ENCODE results near the gene CAV1.
A peak's percentile ranks its signal among the peaks of the same experiment; 100 is the strongest.

CAV1 gene

GRCh38 chr7:116530107-116530820 is 5.4 kb downstream of the CAV1 start:
- DNase-seq (ENCODE audit: low spot score): no peak
- H3K27ac ChIP-seq: peak overlapping the region in 1 of 2 donors; percentile 43
- peak overlapping the region; percentile 86 for H3K4me3 ChIP-seq
- TF ChIP-seq, protein P1, sequence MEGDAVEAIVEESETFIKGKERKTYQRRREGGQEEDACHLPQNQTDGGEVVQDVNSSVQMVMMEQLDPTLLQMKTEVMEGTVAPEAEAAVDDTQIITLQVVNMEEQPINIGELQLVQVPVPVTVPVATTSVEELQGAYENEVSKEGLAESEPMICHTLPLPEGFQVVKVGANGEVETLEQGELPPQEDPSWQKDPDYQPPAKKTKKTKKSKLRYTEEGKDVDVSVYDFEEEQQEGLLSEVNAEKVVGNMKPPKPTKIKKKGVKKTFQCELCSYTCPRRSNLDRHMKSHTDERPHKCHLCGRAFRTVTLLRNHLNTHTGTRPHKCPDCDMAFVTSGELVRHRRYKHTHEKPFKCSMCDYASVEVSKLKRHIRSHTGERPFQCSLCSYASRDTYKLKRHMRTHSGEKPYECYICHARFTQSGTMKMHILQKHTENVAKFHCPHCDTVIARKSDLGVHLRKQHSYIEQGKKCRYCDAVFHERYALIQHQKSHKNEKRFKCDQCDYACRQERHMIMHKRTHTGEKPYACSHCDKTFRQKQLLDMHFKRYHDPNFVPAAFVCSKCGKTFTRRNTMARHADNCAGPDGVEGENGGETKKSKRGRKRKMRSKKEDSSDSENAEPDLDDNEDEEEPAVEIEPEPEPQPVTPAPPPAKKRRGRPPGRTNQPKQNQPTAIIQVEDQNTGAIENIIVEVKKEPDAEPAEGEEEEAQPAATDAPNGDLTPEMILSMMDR (IDR thresholded peaks at IDR 0.05): no peak

GRCh38 chr7:116532102-116532688 is 7.4 kb downstream of the CAV1 start:
- H3K4me3 ChIP-seq: peak overlapping the region; percentile 21
- TF ChIP-seq, protein P1 (IDR thresholded peaks at IDR 0.05): no peak
- no peak for DNase-seq (ENCODE audit: low spot score)
- no peak overlapping the region for H3K27ac ChIP-seq

DNA sequence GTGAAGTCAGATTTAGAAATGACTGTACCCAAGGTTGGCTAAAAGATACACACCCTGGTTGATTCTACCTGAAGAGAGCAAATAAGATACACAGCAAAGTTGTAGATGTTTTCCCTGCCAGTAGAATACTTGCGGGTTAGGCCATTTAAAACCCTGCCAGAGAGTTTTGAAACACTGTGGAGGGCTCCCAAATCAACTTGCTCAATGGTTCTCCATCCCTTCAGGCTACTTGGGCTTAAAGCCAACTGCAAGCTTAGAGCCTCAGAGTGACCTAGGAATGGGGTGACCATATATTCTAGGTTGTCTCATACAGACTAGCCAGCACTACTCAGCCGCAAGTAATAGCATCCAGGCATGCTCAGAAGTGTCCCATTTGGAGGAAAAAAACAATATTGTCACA is 10.0 kb downstream of the CAV1 start:
- DNase-seq (ENCODE audit: low spot score): no peak
- TF ChIP-seq, protein P1 (IDR thresholded peaks at IDR 0.05): no peak
- H3K4me3 ChIP-seq: peak overlapping the region; percentile 22
- H3K27ac ChIP-seq: peak overlapping the region; percentile 27 to 44

DNA sequence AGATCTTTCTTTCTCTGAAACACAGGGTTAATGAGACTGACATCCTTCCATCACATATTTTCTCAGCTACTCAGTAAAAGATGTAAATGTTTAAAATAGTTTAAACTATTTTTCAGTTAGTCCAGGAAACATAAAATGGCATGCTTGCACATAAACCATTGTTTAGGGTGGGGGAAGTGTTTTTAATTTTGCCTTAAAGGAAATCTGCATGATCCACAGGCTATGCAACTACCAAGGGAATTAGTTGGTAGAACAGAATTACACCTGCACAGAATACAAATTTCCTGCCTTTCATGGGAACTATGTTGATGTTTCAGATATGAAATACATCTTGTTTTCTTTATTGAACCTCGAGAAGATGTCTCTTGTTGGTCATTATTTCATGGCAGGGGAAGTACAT is 10.6 kb downstream of the CAV1 start:
- H3K4me3 ChIP-seq: peak overlapping the region; percentile 22
- no peak for DNase-seq (ENCODE audit: low spot score)
- TF ChIP-seq, protein P1 (IDR thresholded peaks at IDR 0.05): no peak
- H3K27ac ChIP-seq: peak overlapping the region; percentile 27 to 44

- TF ChIP-seq, protein P1 (IDR thresholded peaks at IDR 0.05): no peak
- Histone ChIP-seq H3K4me3 (no peak overlapping the region), H3K27ac (peak overlapping the region in 1 of 2 donors; percentile 36)
- DNase-seq (ENCODE audit: low spot score): no peak
These were observed 13.3 kb downstream of the CAV1 start for GRCh38 chr7:116538138-116538537.

DNA sequence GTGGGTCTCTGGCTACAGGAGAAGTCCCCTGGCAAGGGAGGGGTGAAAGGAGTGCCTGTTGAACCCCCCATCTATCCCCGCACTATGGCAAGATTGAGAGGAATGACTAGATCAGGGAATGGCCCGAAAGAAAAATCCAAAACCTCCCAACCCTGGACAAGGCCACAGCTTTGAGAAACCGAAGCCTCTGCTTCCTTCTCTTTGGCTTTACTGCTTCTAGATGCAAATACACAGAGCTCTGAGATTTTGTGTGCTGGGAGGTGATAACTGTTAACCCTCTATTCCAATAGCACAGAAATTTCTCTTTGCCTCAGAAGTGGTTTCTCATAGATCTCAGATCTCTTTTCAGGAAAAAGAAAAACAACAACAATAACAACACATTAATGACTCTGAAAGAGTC is 15.0 kb downstream of the CAV1 start:
- Histone ChIP-seq H3K27ac (peak overlapping the region; percentile 33 to 36), H3K4me3 (no peak overlapping the region)
- DNase-seq (ENCODE audit: low spot score): no peak
- TF ChIP-seq, protein P1 (IDR thresholded peaks at IDR 0.05): no peak

GRCh38 chr7:116540743-116541142 is 15.9 kb downstream of the CAV1 start:
- DNase-seq (ENCODE audit: low spot score): no peak
- TF ChIP-seq, protein P1 (IDR thresholded peaks at IDR 0.05): no peak
- Histone ChIP-seq H3K27ac (peak overlapping the region in 1 of 2 donors; percentile 13), H3K4me3 (no peak overlapping the region)

Data from coronary artery (tissue), 2 donors.